Peyer's patch (tissue), 4 donors: Measurements from ENCODE around the gene SSU72. TPM values are rescaled to one million over a fixed set of nuclear protein-coding genes. Genes with fewer than 3 reads are reported as not detected.
A peak's percentile ranks its signal among the peaks of the same experiment; 100 is the strongest.

Experiments used
- DNase-seq, 3 donors: peaks; one replicate each; pipeline ENCODE4 v3.0.0-alpha.2; 2017 to 2019
- H3K27ac ChIP-seq, 4 donors: fragments of 200-600 bp; sonication (generic); one replicate each; pipeline ENCODE4 v1.5.1; 2016 to 2019
- H3K27me3 ChIP-seq, 2 donors: fragments of 200-600 bp; sonication (generic); one replicate each; pipeline ENCODE4 v1.5.1; 2019
- H3K36me3 ChIP-seq, 3 donors: fragments of 200-600 bp; sonication (generic); one replicate each; pipeline ENCODE4 v1.5.1; 2016 to 2019
- H3K4me1 ChIP-seq, 4 donors: fragments of 200-600 bp; sonication (generic); one replicate each; pipeline ENCODE4 v1.5.1; 2016 to 2019
- H3K4me3 ChIP-seq, 4 donors: fragments of 200-600 bp; sonication (generic); 1 replicate in 3 of 4; 2 replicates in 1 of 4; pipeline ENCODE4 v1.5.1; 2016 to 2019; ENCODE audit warnings: mild to moderate bottlenecking in 1 of 4
- H3K9me3 ChIP-seq, 4 donors: fragments of 200-600 bp; sonication (generic); one replicate each; pipeline ENCODE4 v1.5.1; 2016 to 2019; ENCODE audit warnings: mild to moderate bottlenecking in 1 of 4
- POLR2A ChIP-seq, 2 donors: fragments of 450-650 bp; IDR thresholded peaks; one replicate each; pipeline ENCODE4 v1.5.1; 2017; ENCODE audit warnings: antibody characterized with exemption in 2 of 2, mild to moderate bottlenecking in 2 of 2, moderate library complexity in 2 of 2
- total RNA-seq, 4 donors: library from RNA; depleted of rRNA; stranded (reverse); fragments of >200 nt; gene quantifications; one replicate each; pipeline ENCODE4 v1.1.0, GENCODE V29; 2016
- TF ChIP-seq, protein P1 (sequence below), 6 experiments: fragments of 450-650 bp in 4 of 6; fragments of 200-600 bp in 2 of 6; sonication (generic) in 1 of 6; IDR thresholded peaks; one replicate each; pipeline ENCODE4 v1.5.1; 2017 to 2019; ENCODE audit warnings: antibody characterized with exemption in 6 of 6, mild to moderate bottlenecking in 3 of 6, moderate library complexity in 1 of 6

Gene SSU72
- total RNA-seq, 4 donors from 2014 or later: 146 to 182 (median 163) TPM

DNA sequence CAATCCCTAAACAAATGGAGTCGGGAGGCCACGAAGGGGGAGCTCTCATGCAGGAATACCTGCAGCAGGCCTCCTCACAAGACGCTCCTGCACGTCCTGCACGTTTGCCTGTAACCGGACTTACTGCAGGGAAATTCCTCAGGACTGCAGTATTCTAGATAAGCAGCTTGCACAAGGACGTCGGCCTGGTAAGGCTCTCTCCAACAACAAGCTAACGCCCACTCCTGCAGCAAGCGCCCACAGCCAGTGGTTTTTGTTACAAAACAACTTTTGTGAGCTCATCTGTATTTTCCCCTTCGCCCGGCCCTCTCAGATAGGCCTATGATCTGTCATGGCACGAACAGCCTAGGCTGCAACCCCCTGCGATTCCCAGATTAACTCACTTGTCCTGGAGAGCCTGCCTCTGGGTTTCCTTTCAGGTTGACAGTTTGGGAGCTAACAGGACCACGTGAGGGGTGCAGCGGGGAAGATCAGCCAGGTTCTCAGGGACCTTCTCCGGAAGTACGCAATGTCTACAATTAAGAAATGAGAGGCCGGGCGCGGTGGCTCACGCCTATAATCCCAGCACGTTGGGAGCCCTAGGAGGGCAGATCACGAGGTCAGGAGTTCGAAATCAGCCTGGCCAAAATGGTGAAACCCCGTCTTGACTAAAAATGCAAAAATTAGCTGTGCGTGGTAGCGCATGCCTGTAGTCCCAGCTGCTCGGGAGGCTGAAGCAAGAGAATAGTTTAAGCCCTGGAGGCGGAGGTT is 39.7 kb upstream of the SSU72 start:
- peak in 2 of 3 donors; percentile 48 to 69 for DNase-seq
- H3K27me3 ChIP-seq: no peaks in the 10 kb centered on the region
- peak overlapping the region; percentile 91 to 100 (median 100) for H3K4me3 ChIP-seq
- H3K27ac ChIP-seq: peak overlapping the region; percentile 51 to 100 (median 100)
- peaks cover 0 to 29% (median 14%) of the 10 kb centered on the region in 4 donors for H3K4me1 ChIP-seq
- no peaks in the 10 kb centered on the region for H3K9me3 ChIP-seq
- TF ChIP-seq, protein P1, sequence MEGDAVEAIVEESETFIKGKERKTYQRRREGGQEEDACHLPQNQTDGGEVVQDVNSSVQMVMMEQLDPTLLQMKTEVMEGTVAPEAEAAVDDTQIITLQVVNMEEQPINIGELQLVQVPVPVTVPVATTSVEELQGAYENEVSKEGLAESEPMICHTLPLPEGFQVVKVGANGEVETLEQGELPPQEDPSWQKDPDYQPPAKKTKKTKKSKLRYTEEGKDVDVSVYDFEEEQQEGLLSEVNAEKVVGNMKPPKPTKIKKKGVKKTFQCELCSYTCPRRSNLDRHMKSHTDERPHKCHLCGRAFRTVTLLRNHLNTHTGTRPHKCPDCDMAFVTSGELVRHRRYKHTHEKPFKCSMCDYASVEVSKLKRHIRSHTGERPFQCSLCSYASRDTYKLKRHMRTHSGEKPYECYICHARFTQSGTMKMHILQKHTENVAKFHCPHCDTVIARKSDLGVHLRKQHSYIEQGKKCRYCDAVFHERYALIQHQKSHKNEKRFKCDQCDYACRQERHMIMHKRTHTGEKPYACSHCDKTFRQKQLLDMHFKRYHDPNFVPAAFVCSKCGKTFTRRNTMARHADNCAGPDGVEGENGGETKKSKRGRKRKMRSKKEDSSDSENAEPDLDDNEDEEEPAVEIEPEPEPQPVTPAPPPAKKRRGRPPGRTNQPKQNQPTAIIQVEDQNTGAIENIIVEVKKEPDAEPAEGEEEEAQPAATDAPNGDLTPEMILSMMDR (IDR thresholded peaks at IDR 0.05): no peak
- no peak for TF ChIP-seq POLR2A (IDR thresholded peaks at IDR 0.05)
- peaks cover 0 to 15% (median 0%) of the 10 kb centered on the region in 3 donors for H3K36me3 ChIP-seq

DNA sequence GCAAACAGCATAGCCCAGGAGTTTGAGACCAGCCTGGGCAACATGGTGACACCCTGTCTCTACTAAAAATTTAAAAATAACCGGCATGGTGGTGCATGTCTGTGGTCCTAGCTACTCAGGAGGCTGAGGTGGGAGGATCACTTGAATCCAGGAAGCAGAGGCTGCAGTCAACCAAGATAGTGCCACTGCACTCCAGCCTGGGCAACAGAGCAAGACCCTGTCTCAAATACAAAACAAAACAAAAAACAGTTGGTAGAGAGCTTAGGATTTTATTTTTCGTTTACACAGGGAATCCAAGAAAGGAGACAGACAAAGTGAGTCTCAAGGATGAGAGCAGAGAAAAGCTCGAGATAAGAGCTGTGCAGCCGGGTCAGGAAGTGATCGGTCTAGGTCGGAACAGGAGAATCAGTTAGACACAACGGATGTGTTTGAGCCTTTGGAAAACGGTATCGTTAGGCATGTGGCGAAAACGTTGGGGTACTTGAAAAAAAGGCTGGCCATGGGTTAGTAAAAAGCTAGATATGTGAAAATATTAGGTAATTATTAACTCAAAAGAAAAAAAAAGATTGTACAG is 38.9 kb upstream of the SSU72 start:
- no peak for TF ChIP-seq POLR2A (IDR thresholded peaks at IDR 0.05)
- TF ChIP-seq, protein P1 (IDR thresholded peaks at IDR 0.05): no peak
- peak overlapping the region in 1 of 4 donors; percentile 100 for H3K27ac ChIP-seq
- H3K36me3 ChIP-seq: peaks cover 0 to 13% (median 0%) of the 10 kb centered on the region in 3 donors
- peak overlapping the region in 2 of 4 donors; percentile 91 to 100 for H3K4me3 ChIP-seq
- peaks cover 0 to 29% (median 14%) of the 10 kb centered on the region in 4 donors for H3K4me1 ChIP-seq
- H3K9me3 ChIP-seq: no peaks in the 10 kb centered on the region
- no peaks in the 10 kb centered on the region for H3K27me3 ChIP-seq
- no peak for DNase-seq

DNA sequence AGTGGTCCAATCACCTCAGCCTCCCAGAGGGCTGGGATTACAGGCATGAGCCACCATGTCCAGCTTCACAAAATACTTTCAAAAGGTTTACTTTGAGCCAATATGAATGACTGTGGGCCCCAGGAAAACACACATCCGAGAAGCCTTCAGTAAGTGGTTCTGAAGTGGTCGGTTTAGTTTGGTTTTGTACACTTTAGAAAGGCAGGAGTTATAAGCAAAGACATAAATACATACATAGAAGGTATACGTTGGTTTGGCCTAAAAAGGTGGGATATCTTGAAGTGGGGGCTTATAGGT is 37.4 kb upstream of the SSU72 start:
- no peak for TF ChIP-seq POLR2A (IDR thresholded peaks at IDR 0.05)
- TF ChIP-seq, protein P1 (IDR thresholded peaks at IDR 0.05): no peak
- no peaks in the 10 kb centered on the region for H3K36me3 ChIP-seq

DNA sequence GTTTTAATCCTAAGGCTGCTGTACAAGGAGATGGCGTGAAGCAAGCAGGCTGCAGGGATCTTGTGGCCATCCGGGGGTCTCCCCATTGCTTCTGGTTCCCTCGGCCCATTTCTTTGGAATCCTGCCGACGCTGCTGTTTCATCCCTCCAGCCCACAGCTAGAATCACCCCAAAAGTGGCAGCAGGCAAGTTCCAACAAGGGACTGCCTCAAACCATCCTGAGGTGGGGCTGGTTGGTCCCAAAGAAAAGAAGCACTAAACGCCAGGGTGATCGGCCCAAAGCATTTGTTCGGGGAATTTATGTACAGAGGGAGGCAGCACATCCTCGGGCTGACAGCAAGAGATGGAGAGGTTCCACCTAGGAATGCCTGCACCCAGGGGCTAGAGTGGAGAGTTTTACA is 36.1 kb upstream of the SSU72 start:
- Histone ChIP-seq H3K4me1 (peaks cover 0 to 15% (median 5%) of the 10 kb centered on the region in 4 donors), H3K4me3 (no peak overlapping the region), H3K9me3 (no peaks in the 10 kb centered on the region), H3K27ac (peak overlapping the region in 1 of 4 donors; percentile 5), H3K36me3 (no peaks in the 10 kb centered on the region), H3K27me3 (no peaks in the 10 kb centered on the region)
- DNase-seq: no peak
- TF ChIP-seq, protein P1 (IDR thresholded peaks at IDR 0.05): no peak
- TF ChIP-seq POLR2A (IDR thresholded peaks at IDR 0.05): no peak

More for the DNA sequence above, 37.4 kb upstream of the SSU72 start:
- Histone ChIP-seq H3K4me1 (peaks cover 0 to 24% (median 13%) of the 10 kb centered on the region in 4 donors), H3K27me3 (no peaks in the 10 kb centered on the region), H3K9me3 (no peaks in the 10 kb centered on the region), H3K27ac (no peak overlapping the region), H3K4me3 (no peak overlapping the region)
- DNase-seq: no peak

DNA sequence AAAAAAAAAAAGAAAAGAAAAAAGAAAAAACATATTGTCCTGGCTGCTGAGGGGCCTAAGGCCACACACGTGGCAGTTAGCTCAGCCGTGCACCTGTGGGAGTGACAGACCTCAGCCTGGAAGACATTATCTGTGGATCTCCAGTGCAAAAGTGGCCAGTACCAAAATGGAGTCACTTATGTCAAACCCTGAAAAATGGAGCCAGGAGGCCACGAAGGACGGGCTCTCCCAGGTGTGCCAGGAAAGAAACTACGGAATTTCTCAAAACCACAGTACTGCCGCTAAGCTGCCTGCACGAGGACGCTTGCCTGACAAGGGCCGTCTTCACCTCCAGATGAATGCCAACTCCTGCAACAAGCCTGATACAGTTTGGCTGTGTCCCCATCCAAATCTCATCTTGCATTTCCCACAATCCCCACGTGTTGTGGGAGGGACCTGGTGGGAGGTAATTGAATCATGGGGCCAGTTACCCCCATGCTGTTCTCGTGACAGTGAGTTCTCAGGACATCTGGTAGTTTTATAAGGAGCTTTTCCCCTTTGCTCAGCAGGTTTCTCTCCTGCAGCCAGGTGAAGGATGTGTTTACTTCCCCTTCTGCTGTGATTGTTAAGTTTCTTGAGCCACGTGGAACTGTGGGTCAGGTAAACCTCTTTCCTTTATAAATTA is 35.3 kb upstream of the SSU72 start:
- TF ChIP-seq, protein P1 (IDR thresholded peaks at IDR 0.05): no peak
- no peak for TF ChIP-seq POLR2A (IDR thresholded peaks at IDR 0.05)
- H3K4me3 ChIP-seq: no peak overlapping the region
- H3K36me3 ChIP-seq: no peaks in the 10 kb centered on the region
- H3K27ac ChIP-seq: no peak overlapping the region
- H3K27me3 ChIP-seq: no peaks in the 10 kb centered on the region
- peaks cover 0 to 15% (median 5%) of the 10 kb centered on the region in 4 donors for H3K4me1 ChIP-seq
- H3K9me3 ChIP-seq: no peaks in the 10 kb centered on the region
- no peak for DNase-seq
